Esophagus muscularis mucosa (tissue), 4 donors: ENCODE results near the gene NR1H2. TPM values are rescaled to one million over a fixed set of nuclear protein-coding genes. Genes with fewer than 3 reads are reported as not detected.

Experiments used
- DNase-seq: peaks from one replicate; pipeline ENCODE4 v3.0.0-alpha.2; 2017; ENCODE audit errors: extremely low spot score
- H3K27ac ChIP-seq, 4 donors: fragments of 200-600 bp; sonication (generic); replicated peaks in 1 of 4; 1 replicate in 3 of 4; 2 replicates in 1 of 4; pipeline ENCODE4 v1.5.1; 2016 to 2019; ENCODE audit warnings: mild to moderate bottlenecking in 1 of 4
- H3K27me3 ChIP-seq, 4 donors: fragments of 200-600 bp; sonication (generic); one replicate each; pipeline versions ENCODE4 v1.5.1 to v1.6.0; 2016 to 2019
- H3K36me3 ChIP-seq, 4 donors: fragments of 200-600 bp; sonication (generic); one replicate each; pipeline ENCODE4 v1.5.1; 2016 to 2019
- H3K4me1 ChIP-seq, 4 donors: fragments of 200-600 bp; sonication (generic); one replicate each; pipeline ENCODE4 v1.5.1; 2016 to 2019
- H3K4me3 ChIP-seq, 4 donors: fragments of 200-600 bp; sonication (generic); 1 replicate in 2 of 4; 2 replicates in 2 of 4; pipeline ENCODE4 v1.5.1; 2016 to 2019; ENCODE audit warnings: mild to moderate bottlenecking in 4 of 4, moderate library complexity in 1 of 4
- H3K9me3 ChIP-seq, 4 donors: fragments of 200-600 bp; sonication (generic); 1 replicate in 3 of 4; 2 replicates in 1 of 4; pipeline ENCODE4 v1.5.1; 2016 to 2019
- CTCF ChIP-seq, 3 experiments: fragments of 200-600 bp in 2 of 3; fragments of 450-650 bp in 1 of 3; sonication (generic) in 2 of 3; IDR thresholded peaks; one replicate each; pipeline ENCODE4 v1.5.1; 2017 to 2019; ENCODE audit warnings: antibody characterized with exemption in 3 of 3, mild to moderate bottlenecking in 2 of 3, moderate library complexity in 1 of 3
- EP300 ChIP-seq: sonication (generic); formaldehyde crosslinking; IDR thresholded peaks from one replicate; pipeline ENCODE4 v1.6.1; 2017; ENCODE audit warnings: antibody characterized with exemption
- POLR2A ChIP-seq: fragments of 450-650 bp; IDR thresholded peaks from one replicate; pipeline ENCODE4 v1.6.1; 2017; ENCODE audit warnings: antibody characterized with exemption, moderate library complexity, mild to moderate bottlenecking, low read depth
- POLR2AphosphoS5 ChIP-seq, 2 donors: sonication (generic); formaldehyde crosslinking; IDR thresholded peaks; one replicate each; pipeline ENCODE4 v1.6.1; 2017; ENCODE audit warnings: antibody characterized with exemption in 2 of 2
- WGBS: methylation state at CpG from one replicate; pipeline ENCODE4 v1.1.5; 2018; 5-methylcytosine and 5-hydroxymethylcytosine counted together
- intact Hi-C: fragments of 100-400 bp; cut with DNase I; formaldehyde crosslinking; loops from one replicate; pipeline ENCODE4 v1.15.1; 2023
- total RNA-seq, 4 donors: library from RNA; depleted of rRNA; stranded (reverse); fragments of >200 nt; gene quantifications; one replicate each; pipeline versions ENCODE4 v1.1.0 to v1.2.1, GENCODE V29; 2016

NR1H2 gene
- total RNA-seq, 4 donors from 2014 or later = 123 to 224 (median 191) TPM

- Histone ChIP-seq H3K4me3 (no peak overlapping the region), H3K27me3 (no peaks in the 10 kb centered on the region), H3K4me1 (peaks cover 0 to 10% (median 8%) of the 10 kb centered on the region in 4 donors), H3K36me3 (no peaks in the 10 kb centered on the region), H3K9me3 (no peaks in the 10 kb centered on the region), H3K27ac (no peak overlapping the region)
- TF ChIP-seq EP300 = no peak
- TF ChIP-seq POLR2A = no peak
- TF ChIP-seq CTCF (IDR thresholded peaks at IDR 0.05) = no peak
- TF ChIP-seq POLR2AphosphoS5 (IDR thresholded peaks at IDR 0.05) = no peak
- intact Hi-C loops = no loop called here
- 60% methylated on average over 11 of the region's 11 CpGs for WGBS
- no peak for DNase-seq
Observed at GRCh38 chr19:50362656-50363424, 13.4 kb upstream of the NR1H2 start.

DNA sequence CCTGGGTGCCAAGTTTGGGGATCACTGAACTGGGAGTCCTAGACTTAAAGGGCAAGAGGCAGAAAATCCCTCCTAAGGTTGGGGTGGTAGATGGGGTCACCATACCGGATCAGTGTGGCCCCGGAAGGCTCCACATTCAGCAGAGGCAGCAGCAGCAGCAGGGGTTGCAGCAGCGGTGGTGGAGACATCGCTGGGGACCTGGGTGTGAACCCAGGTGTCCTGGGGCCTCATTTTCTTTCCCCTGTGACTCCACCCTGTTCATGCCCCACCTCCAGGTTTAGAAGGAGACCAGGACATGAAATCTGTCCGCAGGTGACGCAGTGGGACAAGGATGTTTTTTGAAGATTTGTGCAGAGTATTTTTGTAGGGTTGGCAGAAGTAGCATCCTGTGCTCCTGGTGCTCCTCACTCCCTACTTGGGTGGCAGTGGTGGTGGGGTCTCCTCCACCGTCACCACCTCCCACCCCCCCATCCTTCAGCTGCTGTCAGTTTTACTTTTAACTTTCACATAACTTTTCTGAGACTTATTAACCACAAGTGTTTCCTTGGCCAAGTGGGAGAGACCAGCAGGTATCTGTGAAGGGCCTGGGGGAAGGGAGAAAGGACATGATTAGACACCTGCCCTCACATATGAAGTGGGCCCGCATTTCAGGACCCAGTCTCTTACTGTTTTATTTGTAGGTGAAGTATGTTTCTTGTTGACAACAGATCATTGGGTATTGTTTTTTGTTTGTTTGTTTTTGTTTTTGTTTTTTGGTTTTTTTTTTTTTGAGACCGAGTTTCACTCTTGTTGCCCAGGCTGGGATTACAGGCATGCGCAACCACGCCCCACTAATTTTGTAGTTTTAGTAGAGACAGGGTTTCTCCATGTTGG lies 10.6 kb upstream of the NR1H2 start, which contains the start of gene NAPSA:
NAPSA (minus strand) TSS at position 206 of the 873 bp plus-strand sequence; CDS start at position 188, 18 bp downstream.
- peaks cover 0 to 13% (median 5%) of the 10 kb centered on the region in 4 donors for H3K4me1 ChIP-seq
- no peak within 1 kb of the TSS for H3K27ac ChIP-seq
- no peaks in the 10 kb centered on the region for H3K36me3 ChIP-seq
- H3K27me3 ChIP-seq = no peaks in the 10 kb centered on the region
- H3K9me3 ChIP-seq = no peaks in the 10 kb centered on the region
- H3K4me3 ChIP-seq = no peak within 1 kb of the TSS
- TF ChIP-seq EP300 (no peak), POLR2A (no peak), POLR2AphosphoS5 (IDR thresholded peaks at IDR 0.05) (no peak), CTCF (IDR thresholded peaks at IDR 0.05) (no peak)
- DNase-seq = no peak
- intact Hi-C loops = loop anchor here (5.0 kb wide), 1 partner anchor 47 kb away; no protein-coding TSS in a partner anchor
- 87% methylated on average over 8 of the region's 11 CpGs for WGBS

- Histone ChIP-seq H3K4me3 (peak overlapping the region; percentile 57 to 70 (median 63)), H3K4me1 (peaks cover 0 to 13% (median 5%) of the 10 kb centered on the region in 4 donors), H3K36me3 (no peaks in the 10 kb centered on the region), H3K9me3 (no peaks in the 10 kb centered on the region), H3K27ac (peak overlapping the region; percentile 69 to 81 (median 76)), H3K27me3 (no peaks in the 10 kb centered on the region)
- TF ChIP-seq CTCF (IDR thresholded peaks at IDR 0.05) (peak; percentile 89 to 94 (median 92)), POLR2AphosphoS5 (IDR thresholded peaks at IDR 0.05) (peak; percentile 20 to 74), EP300 (no peak)
- peak; percentile 97 for DNase-seq
- WGBS = 13% methylated on average over 18 of the region's 34 CpGs
- intact Hi-C loops = loop anchor here (2.0 to 5.0 kb wide), 2 partner anchors 43 to 92 kb away; no protein-coding TSS in a partner anchor
Observed at GRCh38 chr19:50368649-50369570, 7.3 kb upstream of the NR1H2 start.

- Histone ChIP-seq H3K9me3 (no peaks in the 10 kb centered on the region), H3K4me1 (peaks cover 9 to 26% (median 15%) of the 10 kb centered on the region in 4 donors), H3K27me3 (no peaks in the 10 kb centered on the region), H3K27ac (no peak overlapping the region), H3K4me3 (no peak overlapping the region), H3K36me3 (no peaks in the 10 kb centered on the region)
- no peak for TF ChIP-seq POLR2AphosphoS5 (IDR thresholded peaks at IDR 0.05)
- TF ChIP-seq EP300 = no peak
- no peak for TF ChIP-seq POLR2A
- TF ChIP-seq CTCF (IDR thresholded peaks at IDR 0.05) = no peak
- WGBS = 83% methylated on average over 10 of the region's 10 CpGs
- intact Hi-C loops = no loop called here
- no peak for DNase-seq
Observed at GRCh38 chr19:50371914-50372475, 4.3 kb upstream of the NR1H2 start.
